Skin epidermis (tissue), 12 donors: ENCODE data around the gene FAF1.
A peak's percentile ranks its signal among the peaks of the same experiment; 100 is the strongest.

Source experiments
- H3K27ac ChIP-seq, 21 experiments: fragments of 200-600 bp; sonication (generic) in 11 of 21; one replicate each; pipeline ENCODE4 v1.5.0; 2020; ENCODE audit warnings: mild to moderate bottlenecking in 3 of 21, inconsistent platforms in 2 of 21, moderate library complexity in 2 of 21
- H3K4me3 ChIP-seq, 7 experiments: fragments of 200-600 bp; sonication (generic) in 2 of 7; one replicate each; pipeline ENCODE4 v1.5.0; 2020; ENCODE audit warnings: inconsistent platforms in 2 of 7, mild to moderate bottlenecking in 2 of 7, moderate library complexity in 1 of 7

The FAF1 gene

GRCh38 chr1:50615036-50615750 lies 344.9 kb downstream of the FAF1 start:
- H3K4me3 ChIP-seq: no peak overlapping the region
- no peak overlapping the region for H3K27ac ChIP-seq

GRCh38 chr1:50611675-50612074 lies 348.4 kb downstream of the FAF1 start:
- no peak overlapping the region for H3K27ac ChIP-seq

DNA sequence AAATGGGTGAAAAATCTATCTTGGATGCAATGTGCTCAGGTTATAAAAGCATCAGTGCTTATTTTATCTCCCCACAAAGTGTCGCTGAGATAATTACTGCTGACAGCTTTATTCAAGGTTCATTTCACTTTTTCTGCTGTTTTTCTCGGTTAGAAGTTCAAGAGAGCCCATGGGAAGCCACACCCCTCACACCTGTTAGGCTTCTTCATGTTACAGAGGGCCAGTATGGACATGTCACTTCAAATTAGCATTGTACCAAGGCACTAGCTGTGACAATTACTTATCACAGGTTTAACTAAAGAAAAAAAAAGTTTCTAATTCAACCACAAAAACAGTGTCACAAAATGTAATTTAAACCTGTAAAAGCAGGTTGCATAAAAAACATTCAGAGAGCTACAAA lies 349.5 kb downstream of the FAF1 start:
- no peak overlapping the region for H3K4me3 ChIP-seq
- H3K27ac ChIP-seq: no peak overlapping the region

More at GRCh38 chr1:50611675-50612074, 348.4 kb downstream of the FAF1 start:
- no peak overlapping the region for H3K4me3 ChIP-seq

- H3K4me3 ChIP-seq: no peak overlapping the region
- H3K27ac ChIP-seq: no peak overlapping the region
Measured at GRCh38 chr1:50609508-50609907, 350.6 kb downstream of the FAF1 start.

GRCh38 chr1:50605186-50605875 lies 354.7 kb downstream of the FAF1 start:
- Histone ChIP-seq H3K4me3 (no peak overlapping the region), H3K27ac (no peak overlapping the region)

GRCh38 chr1:50604580-50604979 lies 355.5 kb downstream of the FAF1 start:
- no peak overlapping the region for H3K4me3 ChIP-seq
- peak overlapping the region in 4 of 21 experiments; percentile 21 to 79 (median 46) for H3K27ac ChIP-seq

- Histone ChIP-seq H3K4me3 (no peak overlapping the region), H3K27ac (peak overlapping the region in 14 of 21 experiments; percentile 11 to 79 (median 45))
Measured at GRCh38 chr1:50603274-50604271, 356.5 kb downstream of the FAF1 start.

GRCh38 chr1:50599546-50599945 lies 360.5 kb downstream of the FAF1 start:
- Histone ChIP-seq H3K4me3 (no peak overlapping the region), H3K27ac (no peak overlapping the region)

DNA sequence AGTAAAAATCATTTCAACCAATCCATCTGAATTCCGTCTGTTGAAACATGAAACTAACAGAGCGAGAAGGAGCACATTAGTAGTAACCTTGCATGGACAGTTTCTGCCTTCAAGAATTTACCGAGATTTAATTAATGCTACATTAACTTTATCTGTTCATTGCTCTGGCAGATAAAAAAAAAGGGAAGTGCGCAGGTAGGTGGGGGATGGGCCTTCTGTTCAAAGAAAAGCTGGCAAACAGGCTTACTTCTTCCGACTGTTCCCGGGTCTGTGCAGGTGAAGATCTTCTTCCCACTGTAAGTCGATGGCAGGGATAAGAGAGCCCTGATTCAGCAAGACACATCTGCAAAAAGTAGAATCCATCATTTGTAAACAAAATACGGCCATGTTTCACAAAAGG lies 364.2 kb downstream of the FAF1 start:
- Histone ChIP-seq H3K27ac (no peak overlapping the region), H3K4me3 (no peak overlapping the region)

- Histone ChIP-seq H3K27ac (no peak overlapping the region), H3K4me3 (no peak overlapping the region)
Measured at GRCh38 chr1:50593515-50593914, 366.6 kb downstream of the FAF1 start.

DNA sequence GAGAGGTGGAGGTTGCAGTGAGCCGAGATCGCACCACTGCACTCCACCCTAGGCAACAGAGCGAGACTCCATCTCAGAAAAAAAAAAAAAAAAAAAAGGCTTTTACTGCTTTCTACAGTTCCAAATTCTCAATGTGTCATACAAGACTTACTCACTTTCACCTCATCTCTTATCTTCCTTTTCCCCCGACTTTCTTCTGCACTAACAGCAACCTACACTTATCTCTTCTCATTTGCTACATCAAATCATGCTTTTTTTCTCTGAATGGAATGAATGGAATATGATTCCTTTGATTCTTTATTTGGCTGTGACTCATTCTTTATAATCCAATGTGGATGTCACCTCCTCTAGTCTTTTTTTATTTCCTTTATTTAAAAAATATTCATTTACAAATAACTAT lies 368.5 kb downstream of the FAF1 start:
- Histone ChIP-seq H3K4me3 (no peak overlapping the region), H3K27ac (no peak overlapping the region)

DNA sequence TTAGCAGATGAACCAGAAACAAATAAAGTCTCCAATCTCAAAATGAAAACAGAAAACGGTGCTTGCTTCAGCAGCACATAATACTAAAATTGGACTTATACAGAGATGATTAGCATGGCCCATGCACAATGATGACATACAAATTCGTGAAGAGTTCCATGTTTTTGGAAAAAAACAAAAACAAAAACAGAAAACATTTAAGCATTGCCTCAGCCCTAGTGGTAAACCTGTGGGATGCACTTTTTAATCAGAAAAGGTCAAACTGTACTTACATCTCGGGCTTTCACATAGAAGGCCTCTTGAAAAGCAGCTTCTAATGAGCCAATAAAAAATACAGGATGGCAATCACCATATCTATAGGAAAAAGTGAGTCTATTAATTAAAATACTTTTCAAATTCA lies 377.7 kb downstream of the FAF1 start:
- Histone ChIP-seq H3K27ac (no peak overlapping the region), H3K4me3 (no peak overlapping the region)

GRCh38 chr1:50570066-50570468 lies 390.0 kb downstream of the FAF1 start:
- no peak overlapping the region for H3K27ac ChIP-seq
- H3K4me3 ChIP-seq: no peak overlapping the region

DNA sequence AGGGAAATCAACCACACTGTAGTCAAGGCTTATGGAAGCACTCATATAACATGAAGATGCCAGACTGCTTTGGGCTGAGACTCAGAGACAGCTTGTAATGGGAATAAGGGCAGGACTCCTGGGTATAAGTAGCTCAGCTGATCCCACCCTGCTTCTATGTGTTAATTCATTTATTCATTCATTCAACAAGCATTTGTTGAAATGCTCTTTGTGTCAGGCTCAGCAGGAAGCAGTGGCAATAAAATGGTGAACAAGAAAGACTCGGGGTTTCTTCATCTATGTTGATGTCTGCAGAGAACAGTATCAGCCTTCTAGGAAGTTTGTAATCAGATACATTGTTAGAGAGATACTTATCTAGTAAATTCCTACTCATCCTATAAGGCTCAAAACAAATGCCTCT lies 391.3 kb downstream of the FAF1 start:
- Histone ChIP-seq H3K27ac (no peak overlapping the region), H3K4me3 (no peak overlapping the region)

DNA sequence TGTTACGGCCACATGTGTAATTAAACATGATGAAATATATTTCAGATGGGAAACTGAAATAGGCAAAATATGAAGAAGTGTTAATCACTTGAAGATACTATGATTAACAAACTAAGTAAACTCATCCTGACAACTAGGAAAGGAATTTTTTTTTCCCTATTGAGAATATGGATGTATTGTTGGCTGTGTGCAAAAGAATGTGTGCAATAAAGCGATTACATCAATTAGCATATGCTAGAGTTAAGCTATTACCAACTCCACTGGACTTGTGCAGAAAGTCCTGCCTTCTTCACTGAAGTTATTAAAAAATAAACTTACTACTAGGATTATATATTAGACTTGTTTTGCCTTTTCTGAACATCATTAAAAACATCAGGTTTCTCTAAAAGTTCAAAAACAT lies 393.7 kb downstream of the FAF1 start:
- Histone ChIP-seq H3K4me3 (no peak overlapping the region), H3K27ac (no peak overlapping the region)

- H3K4me3 ChIP-seq: no peak overlapping the region
- no peak overlapping the region for H3K27ac ChIP-seq
Measured at GRCh38 chr1:50564417-50564816, 395.6 kb downstream of the FAF1 start.

DNA sequence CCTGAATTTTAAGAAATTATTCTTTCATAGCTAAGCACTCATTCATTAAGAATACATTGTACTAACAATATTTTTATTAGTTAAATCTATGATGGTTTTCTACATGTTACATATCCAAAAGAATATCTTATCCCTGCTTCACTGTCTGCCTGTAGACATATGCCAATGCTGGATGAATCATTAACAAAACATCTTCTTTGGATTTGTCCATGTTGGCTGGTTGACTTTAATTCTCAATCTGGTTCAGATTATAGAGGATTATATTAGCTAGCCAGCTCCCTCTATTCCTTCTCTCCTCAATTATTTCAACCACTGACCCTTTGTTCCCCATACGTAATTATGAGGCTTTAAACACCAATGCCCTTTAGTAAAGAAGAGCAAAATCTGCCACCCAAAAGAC lies 398.0 kb downstream of the FAF1 start:
- H3K27ac ChIP-seq: no peak overlapping the region
- no peak overlapping the region for H3K4me3 ChIP-seq

DNA sequence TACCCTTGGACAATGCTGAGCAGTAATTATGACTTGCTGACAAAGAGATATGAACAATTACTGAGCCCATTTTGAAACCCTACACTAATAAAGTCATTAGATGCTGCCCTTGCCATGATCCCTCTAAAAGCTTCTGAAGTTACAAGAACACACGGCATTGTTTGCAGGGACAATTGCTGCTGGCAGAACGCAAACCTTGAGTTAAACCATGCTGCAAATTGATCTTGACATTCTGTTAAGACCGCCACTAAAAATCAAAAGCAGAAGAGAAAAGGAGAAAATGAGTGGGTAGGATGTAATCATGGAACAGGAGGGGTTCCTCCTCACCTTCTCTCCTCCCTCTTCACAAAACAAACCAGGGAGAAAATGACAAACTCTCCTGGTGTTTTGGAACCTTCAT lies 400.6 kb downstream of the FAF1 start:
- no peak overlapping the region for H3K4me3 ChIP-seq
- H3K27ac ChIP-seq: no peak overlapping the region

- no peak overlapping the region for H3K4me3 ChIP-seq
Measured at GRCh38 chr1:50553921-50554320, 406.1 kb downstream of the FAF1 start.

DNA sequence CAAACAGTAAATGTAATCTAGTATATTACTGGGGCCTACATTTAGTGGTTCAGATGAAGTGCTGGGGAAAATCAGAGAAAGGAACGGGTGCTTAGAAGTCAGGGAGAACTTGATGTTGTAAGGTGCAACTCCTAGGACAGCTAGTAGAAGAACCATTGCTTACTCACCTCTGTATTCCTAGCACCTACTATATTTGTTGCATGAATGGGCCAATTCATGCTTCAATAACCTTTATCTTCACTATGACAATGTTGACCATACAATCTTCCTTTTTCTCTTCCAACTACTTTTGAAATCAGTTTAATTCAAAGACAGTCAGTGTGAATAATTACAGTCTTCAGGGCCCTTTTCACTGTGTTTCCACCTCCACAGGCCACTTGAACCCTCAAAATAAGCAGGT lies 411.8 kb downstream of the FAF1 start:
- no peak overlapping the region for H3K4me3 ChIP-seq
- no peak overlapping the region for H3K27ac ChIP-seq

More at GRCh38 chr1:50553921-50554320, 406.1 kb downstream of the FAF1 start:
- no peak overlapping the region for H3K27ac ChIP-seq
